H1 (cell line): ENCODE data around the gene CROCC. TPM values are rescaled to one million over a fixed set of nuclear protein-coding genes. Genes with fewer than 3 reads are reported as not detected.
A peak's percentile ranks its signal among the peaks of the same experiment; 100 is the strongest.

Experiments used
- BRCA1 ChIP-seq: IDR thresholded peaks from 2 replicates; pipeline ENCODE4 v1.6.1; 2012; ENCODE audit warnings: low read depth, low read length, improper control_type of control experiment
- CBX8 ChIP-seq: fragments of 300-800, 300-1000 bp; sonication (generic); IDR thresholded peaks from 2 replicates; pipeline ENCODE4 v1.7.1; 2016; ENCODE audit warnings: low read depth, low read length, borderline replicate concordance
- TAF1 ChIP-seq: IDR thresholded peaks from 2 replicates; pipeline ENCODE4 v1.6.1; 2011; ENCODE audit warnings: mild to moderate bottlenecking, low read depth, low read length
- TCF12 ChIP-seq: IDR thresholded peaks from 2 replicates; pipeline ENCODE4 v1.6.1; 2011; ENCODE audit warnings: low read depth, mild to moderate bottlenecking, low read length
- YY1 ChIP-seq: IDR thresholded peaks from 2 replicates; pipeline ENCODE4 v1.6.1; 2011; ENCODE audit warnings: low read depth, mild to moderate bottlenecking, low read length
- polyA plus RNA-seq, 7 experiments: library from polyadenylated mRNA; depleted of rRNA in 3 of 7; stranded (reverse) in 5 of 7; unstranded in 2 of 7; fragments of >200 nt in 5 of 7; fragments of 200-250 nt in 2 of 7; gene quantifications; 1 replicate in 5 of 7; 2 replicates in 1 of 7; 4 replicates in 1 of 7; pipeline versions ENCODE4 v1.2.1 to v1.2.3, GENCODE V29; 2011 to 2013; ENCODE audit warnings: missing spikeins in 2 of 7, mixed read lengths in 2 of 7
- total RNA-seq: library from RNA; stranded (reverse); fragmentation: NEBNext Ultra II Directional; extraction: Animal tissue kit (Norgen Biotek cat#: 25700); gene quantifications from 2 replicates; pipeline ENCODE4 v1.2.1, GENCODE V29; 2021

Gene CROCC
- total and polyA plus RNA-seq, 2 of the 8 experiments (the other 6 are each of a cell fraction or from before 2014, with no cell fraction given): 12.1 to 39.5 TPM

- TF ChIP-seq TAF1: no peak
- TF ChIP-seq CBX8: no peak
- TF ChIP-seq BRCA1: no peak
- TF ChIP-seq YY1: peak; percentile 28; the same call in 1 of the 2 replicates
- TF ChIP-seq TCF12: peak; percentile 84; the same call in 1 of the 2 replicates
Measured at GRCh38 chr1:17012775-17013490, 91.2 kb downstream of the CROCC start (continued).
